ELR (cell line): ENCODE results near the gene TRIM32.

ENCODE experiments used
- DNase-seq: peaks from one replicate; pipeline ENCODE4 v3.0.0-alpha.2; 2015; ENCODE audit warnings: low read depth

Gene TRIM32

GRCh38 chr9:116705531-116705930 is 18.4 kb downstream of the TRIM32 start:
- DNase-seq, result no peak

GRCh38 chr9:116706310-116707290 is 19.5 kb downstream of the TRIM32 start:
- no peak for DNase-seq

GRCh38 chr9:116712781-116713180 is 25.7 kb downstream of the TRIM32 start:
- DNase-seq, result no peak

GRCh38 chr9:116713271-116713670 is 26.2 kb downstream of the TRIM32 start:
- no peak for DNase-seq

- no peak for DNase-seq
Observed at GRCh38 chr9:116715751-116716150, 28.6 kb downstream of the TRIM32 start.

GRCh38 chr9:116716438-116716837 is 29.3 kb downstream of the TRIM32 start:
- no peak for DNase-seq

GRCh38 chr9:116717150-116717549 is 30.0 kb downstream of the TRIM32 start:
- DNase-seq, result no peak

- no peak for DNase-seq
Observed at GRCh38 chr9:116718111-116718510, 31.0 kb downstream of the TRIM32 start.

GRCh38 chr9:116720111-116720510 is 33.0 kb downstream of the TRIM32 start:
- no peak for DNase-seq

GRCh38 chr9:116721411-116721810 is 34.3 kb downstream of the TRIM32 start:
- DNase-seq, result no peak

GRCh38 chr9:116721944-116722343 is 34.8 kb downstream of the TRIM32 start:
- DNase-seq, result no peak

- no peak for DNase-seq
Observed at GRCh38 chr9:116724123-116724522, 37.0 kb downstream of the TRIM32 start.

- no peak for DNase-seq
Observed at GRCh38 chr9:116726602-116727001, 39.5 kb downstream of the TRIM32 start.

- DNase-seq, result no peak
Observed at GRCh38 chr9:116733010-116733641, 46.0 kb downstream of the TRIM32 start.

- no peak for DNase-seq
Observed at GRCh38 chr9:116736399-116737151, 49.5 kb downstream of the TRIM32 start.

- peak; percentile 77 for DNase-seq
Observed at GRCh38 chr9:116737152-116737546, 50.0 kb downstream of the TRIM32 start.

- no peak for DNase-seq
Observed at GRCh38 chr9:116741086-116741740, 54.1 kb downstream of the TRIM32 start.

- DNase-seq, result no peak
Observed at GRCh38 chr9:116741742-116742141, 54.6 kb downstream of the TRIM32 start.

- no peak for DNase-seq
Observed at GRCh38 chr9:116749176-116749575, 62.1 kb downstream of the TRIM32 start.

GRCh38 chr9:116749772-116750171 is 62.7 kb downstream of the TRIM32 start:
- no peak for DNase-seq

GRCh38 chr9:116750510-116750909 is 63.4 kb downstream of the TRIM32 start:
- no peak for DNase-seq
